ENCODE measurements around the gene ANKHD1.

DNA sequence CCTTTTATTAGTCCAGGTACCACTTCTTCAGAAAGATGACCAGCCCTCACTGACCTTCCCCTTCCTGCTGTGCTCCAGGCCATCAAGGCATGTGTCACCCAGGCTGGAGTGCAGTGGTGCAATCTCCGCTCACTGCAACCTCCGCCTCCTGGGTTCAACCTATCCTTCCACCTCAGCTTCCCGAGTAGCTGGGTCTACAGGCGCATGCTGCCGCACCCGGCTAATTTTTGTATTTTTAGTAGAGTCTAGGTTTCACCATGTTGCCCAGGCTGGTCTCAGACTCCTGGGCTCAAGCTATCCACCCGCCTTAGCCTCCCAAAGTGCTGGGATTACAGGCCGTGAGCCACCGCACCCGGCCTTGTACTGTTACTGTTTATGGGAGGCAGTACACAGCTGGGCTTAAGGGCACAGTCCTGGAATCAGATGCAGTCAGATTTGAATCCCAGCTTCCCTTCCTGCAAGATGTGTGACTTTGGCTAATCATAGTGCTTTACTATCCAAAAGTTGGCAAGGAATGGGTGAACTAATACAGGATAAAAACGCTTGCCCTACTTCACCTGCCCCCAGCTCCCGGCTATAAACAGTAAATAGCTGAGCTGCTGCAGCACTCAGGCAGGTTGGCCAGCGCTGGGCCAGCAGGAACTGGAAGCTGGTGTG, 145.3 kb downstream of the ANKHD1 start:
- no peak for TF ChIP-seq POLR2AphosphoS5 (IDR thresholded peaks at IDR 0.05)
- TF ChIP-seq, protein P1, sequence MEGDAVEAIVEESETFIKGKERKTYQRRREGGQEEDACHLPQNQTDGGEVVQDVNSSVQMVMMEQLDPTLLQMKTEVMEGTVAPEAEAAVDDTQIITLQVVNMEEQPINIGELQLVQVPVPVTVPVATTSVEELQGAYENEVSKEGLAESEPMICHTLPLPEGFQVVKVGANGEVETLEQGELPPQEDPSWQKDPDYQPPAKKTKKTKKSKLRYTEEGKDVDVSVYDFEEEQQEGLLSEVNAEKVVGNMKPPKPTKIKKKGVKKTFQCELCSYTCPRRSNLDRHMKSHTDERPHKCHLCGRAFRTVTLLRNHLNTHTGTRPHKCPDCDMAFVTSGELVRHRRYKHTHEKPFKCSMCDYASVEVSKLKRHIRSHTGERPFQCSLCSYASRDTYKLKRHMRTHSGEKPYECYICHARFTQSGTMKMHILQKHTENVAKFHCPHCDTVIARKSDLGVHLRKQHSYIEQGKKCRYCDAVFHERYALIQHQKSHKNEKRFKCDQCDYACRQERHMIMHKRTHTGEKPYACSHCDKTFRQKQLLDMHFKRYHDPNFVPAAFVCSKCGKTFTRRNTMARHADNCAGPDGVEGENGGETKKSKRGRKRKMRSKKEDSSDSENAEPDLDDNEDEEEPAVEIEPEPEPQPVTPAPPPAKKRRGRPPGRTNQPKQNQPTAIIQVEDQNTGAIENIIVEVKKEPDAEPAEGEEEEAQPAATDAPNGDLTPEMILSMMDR (IDR thresholded peaks at IDR 0.05), result no peak
